Measurements from ENCODE around the gene CACNA2D2. TPM values are rescaled to one million over a fixed set of nuclear protein-coding genes. Genes with fewer than 3 reads are reported as not detected.

The CACNA2D2 gene
- polyA plus RNA-seq, 4 donors = 13.3 to 18.6 (median 16.3) TPM

DNA sequence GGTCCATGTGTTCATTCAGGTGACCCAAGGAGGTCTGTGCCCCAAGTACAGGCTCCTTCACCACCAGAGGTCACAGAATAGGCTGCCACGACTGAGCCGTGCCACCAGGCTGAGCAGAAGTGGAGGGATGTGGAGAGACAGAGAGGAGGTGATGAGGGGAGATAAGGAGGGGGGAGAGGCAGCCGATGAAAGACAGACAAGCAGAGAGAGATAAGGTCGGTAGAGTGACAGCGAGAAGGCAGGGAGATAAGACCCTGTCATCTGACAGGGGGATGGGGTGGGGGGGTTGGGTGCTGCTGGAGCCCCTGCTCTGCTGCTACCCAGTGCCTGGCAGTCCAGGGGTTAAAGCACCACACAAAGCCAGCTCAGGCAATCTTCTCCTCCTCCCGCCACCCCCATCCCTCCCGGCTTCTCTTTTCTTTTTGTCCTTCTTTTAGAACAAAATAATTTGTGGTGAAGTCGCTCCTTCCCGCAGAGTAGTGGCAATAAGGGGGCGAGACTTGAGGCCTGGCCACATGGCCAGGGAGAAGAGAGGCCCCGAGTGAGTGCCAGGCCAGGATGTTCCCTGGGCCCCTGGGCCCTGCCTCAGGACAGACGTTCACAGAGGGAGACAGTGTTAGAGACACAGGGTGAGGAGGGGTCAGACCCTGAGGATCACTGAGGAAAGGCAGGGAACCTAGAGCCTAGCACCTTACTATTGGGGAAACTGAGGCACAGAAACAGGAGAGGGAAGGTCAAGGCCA lies 67.9 kb downstream of the CACNA2D2 start:
- no peak for DNase-seq (ENCODE audit: low read depth in 4 of 4, low spot score in 2 of 4)

GRCh38 chr3:50433954-50434353 lies 69.5 kb downstream of the CACNA2D2 start:
- no peak for DNase-seq (ENCODE audit: low read depth in 4 of 4, low spot score in 2 of 4)

DNA sequence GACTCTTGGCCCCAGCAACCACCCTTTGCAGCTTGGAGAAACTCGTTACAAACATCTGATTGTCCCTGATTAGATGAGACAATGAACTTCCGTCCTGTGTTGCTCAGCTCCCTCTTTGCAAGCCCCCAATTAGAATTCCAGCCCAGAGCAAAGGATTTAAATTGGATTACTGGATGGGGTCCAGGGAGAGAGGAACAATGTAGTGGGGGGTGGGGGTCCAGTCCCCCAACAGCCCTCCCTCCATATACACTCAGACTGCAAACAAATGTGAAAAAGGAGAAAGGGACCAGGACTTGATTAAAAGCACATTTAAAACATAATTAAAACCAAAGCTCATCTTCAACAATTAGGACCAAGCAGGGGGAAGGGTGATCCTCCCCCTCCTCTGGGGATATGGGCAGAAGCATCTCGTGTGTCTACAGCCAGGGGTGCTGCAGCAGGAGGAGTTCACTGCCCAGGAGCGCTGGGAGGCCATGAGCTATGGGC lies 72.4 kb downstream of the CACNA2D2 start:
- no peak for DNase-seq (ENCODE audit: low read depth in 4 of 4, low spot score in 2 of 4)

- DNase-seq (ENCODE audit: low read depth in 4 of 4, low spot score in 2 of 4) = no peak
Observed at GRCh38 chr3:50430191-50430590, 73.2 kb downstream of the CACNA2D2 start.

- no peak for DNase-seq (ENCODE audit: low read depth in 4 of 4, low spot score in 2 of 4)
Observed at GRCh38 chr3:50428007-50428633, 75.3 kb downstream of the CACNA2D2 start.

DNA sequence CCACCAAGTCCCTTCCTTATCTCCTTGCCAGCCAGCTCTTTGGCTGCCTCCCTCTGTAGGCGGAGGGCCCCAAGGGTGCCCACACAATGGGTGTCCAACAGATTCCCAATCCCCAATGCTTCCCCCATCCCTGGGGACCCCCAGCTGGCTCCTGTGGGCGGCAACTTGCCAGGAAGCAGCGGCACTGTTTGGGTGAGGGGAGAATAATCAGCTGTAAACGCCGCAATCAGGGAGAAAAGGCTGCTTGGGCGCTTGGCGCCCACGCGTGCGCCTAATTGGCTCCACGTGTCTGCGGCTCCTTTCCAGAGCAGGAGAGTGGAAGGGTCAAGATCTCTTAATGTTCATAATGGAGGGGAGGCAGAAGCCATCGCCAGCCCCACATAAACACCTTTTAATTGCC lies 76.2 kb downstream of the CACNA2D2 start:
- no peak for DNase-seq (ENCODE audit: low read depth in 4 of 4, low spot score in 2 of 4)

DNA sequence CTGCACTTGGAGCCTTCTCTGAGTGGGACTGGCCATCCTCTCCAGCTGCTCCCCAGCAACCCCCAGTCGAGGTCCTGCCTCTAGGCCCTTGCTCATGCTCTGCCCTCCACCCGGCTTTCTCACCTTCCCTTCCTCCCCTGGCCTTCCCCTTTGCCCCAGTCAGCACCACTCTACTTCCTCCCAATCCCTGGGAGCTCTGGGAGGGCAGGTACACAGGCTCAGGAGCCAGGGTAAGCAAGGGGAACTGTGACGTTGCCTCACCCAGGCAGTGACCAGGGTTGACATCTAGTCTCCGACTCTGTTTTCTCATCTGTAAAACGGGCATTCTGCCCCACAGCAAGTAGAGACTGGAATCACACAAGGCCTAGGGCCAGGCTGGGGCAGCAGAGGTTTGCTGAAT lies 77.5 kb downstream of the CACNA2D2 start:
- DNase-seq (ENCODE audit: low read depth in 4 of 4, low spot score in 2 of 4) = no peak

DNA sequence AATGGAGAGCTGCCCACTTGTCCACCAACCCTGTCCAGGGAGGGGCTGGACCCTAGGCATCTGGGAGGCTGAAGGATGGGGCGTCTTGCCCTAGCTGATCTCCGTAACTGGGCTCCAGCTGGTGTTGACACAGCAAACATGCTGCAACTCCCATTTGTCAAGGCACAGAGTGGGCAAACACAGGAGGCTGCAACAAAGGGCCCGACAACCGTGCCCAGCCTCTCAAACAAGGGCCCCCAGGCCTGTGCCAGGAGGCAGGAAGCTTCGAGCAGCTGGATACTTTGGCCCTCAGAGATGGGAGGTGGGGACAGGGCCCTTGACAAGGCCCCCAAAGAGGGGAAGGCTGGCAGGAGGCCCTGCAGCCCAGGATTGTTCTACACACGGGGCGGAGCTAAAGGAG lies 79.9 kb downstream of the CACNA2D2 start:
- no peak for DNase-seq (ENCODE audit: low read depth in 4 of 4, low spot score in 2 of 4)

- DNase-seq (ENCODE audit: low read depth in 4 of 4, low spot score in 2 of 4) = no peak
Observed at GRCh38 chr3:50422153-50422552, 81.3 kb downstream of the CACNA2D2 start.

GRCh38 chr3:50419595-50420370 lies 83.7 kb downstream of the CACNA2D2 start:
- DNase-seq (ENCODE audit: low read depth in 4 of 4, low spot score in 2 of 4) = no peak

- no peak for DNase-seq (ENCODE audit: low read depth in 4 of 4, low spot score in 2 of 4)
Observed at GRCh38 chr3:50418850-50419249, 84.6 kb downstream of the CACNA2D2 start.

- no peak for DNase-seq (ENCODE audit: low read depth in 4 of 4, low spot score in 2 of 4)
Observed at GRCh38 chr3:50417637-50418033, 85.8 kb downstream of the CACNA2D2 start.

GRCh38 chr3:50416736-50417636 lies 86.4 kb downstream of the CACNA2D2 start:
- no peak for DNase-seq (ENCODE audit: low read depth in 4 of 4, low spot score in 2 of 4)

DNA sequence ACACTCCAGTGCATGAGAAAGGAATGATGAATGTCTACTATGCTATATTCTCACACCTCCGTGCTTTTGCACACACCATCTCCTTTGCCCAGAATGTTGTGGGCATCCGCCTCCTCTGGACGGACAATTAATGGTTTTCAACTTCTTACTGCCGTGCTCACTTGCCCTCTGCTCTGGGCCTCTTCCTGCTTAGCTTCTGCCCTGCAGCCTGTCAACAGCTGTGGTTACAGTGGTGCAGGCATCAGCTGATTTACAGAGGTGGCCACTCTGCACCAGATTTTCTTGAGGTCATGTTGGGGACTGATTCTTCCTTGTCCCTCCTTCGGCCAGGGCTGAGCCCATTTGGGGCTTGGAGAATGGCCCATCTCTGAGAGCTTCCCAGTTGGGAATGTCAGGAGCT lies 87.6 kb downstream of the CACNA2D2 start:
- DNase-seq (ENCODE audit: low read depth in 4 of 4, low spot score in 2 of 4) = no peak

DNA sequence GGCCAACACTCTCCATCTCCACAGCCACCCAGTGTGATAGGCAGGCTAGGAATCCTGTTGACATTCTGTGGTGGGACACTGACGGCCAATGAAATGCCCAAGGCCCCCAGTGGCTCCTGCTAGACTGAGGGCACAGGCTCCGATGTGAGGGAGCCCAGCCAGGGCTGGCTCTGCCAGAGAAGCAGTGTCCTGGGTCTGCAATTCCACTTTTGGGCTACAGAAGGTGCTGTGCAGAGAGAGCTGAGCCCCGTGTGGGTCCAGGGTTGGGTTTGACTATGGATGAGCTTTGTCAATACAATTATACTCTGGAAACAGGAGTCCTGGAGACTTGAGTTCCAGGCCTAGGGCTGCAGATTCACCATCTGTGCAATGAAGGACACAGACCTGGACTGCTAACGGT lies 88.4 kb downstream of the CACNA2D2 start:
- no peak for DNase-seq (ENCODE audit: low read depth in 4 of 4, low spot score in 2 of 4)

DNA sequence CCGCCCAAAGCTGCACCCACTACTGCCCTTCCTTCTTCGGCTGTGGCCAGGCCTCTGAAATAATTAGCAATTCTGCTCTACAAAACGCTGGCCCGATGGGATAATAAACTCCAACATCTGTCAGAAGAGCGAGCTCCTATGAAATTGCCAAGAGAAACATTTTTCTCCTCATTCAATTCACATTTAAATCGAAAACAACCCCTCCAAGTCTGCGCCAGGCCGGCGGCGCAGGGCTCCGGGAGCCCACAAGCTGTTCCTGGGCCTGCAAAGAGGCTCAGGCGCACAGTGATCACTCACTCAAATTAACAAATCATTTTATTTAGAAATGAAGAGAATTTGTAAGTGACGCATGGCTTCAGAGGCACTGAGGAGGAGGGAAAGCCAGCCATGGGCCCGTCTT lies 88.8 kb downstream of the CACNA2D2 start:
- DNase-seq (ENCODE audit: low read depth in 4 of 4, low spot score in 2 of 4) = no peak

DNA sequence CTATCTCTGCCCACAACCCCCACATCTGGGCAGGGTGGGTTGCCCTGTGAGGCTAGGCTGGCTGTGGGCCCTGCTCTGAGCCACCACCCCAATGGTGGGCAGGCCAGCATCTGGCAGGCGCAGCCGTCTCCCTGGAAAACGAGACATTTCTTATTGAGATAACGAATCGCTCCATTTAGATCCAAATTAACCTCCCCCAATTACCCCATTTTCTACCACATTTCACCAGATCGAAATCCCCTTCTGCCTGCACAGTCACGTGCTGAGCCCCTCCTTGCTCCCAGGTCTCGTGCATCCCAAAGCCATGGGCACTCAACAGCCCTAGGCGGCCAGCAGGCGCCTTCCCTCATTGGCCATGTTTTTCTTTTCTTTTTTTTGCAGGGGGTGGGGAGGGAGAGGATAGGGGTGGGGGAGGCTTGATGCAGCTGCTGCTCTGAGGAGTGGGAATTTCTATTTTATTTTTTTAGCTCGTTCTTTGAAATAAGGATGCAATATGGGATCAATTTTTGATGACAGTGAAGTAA lies 91.1 kb downstream of the CACNA2D2 start:
- no peak for DNase-seq (ENCODE audit: low read depth in 4 of 4, low spot score in 2 of 4)

DNA sequence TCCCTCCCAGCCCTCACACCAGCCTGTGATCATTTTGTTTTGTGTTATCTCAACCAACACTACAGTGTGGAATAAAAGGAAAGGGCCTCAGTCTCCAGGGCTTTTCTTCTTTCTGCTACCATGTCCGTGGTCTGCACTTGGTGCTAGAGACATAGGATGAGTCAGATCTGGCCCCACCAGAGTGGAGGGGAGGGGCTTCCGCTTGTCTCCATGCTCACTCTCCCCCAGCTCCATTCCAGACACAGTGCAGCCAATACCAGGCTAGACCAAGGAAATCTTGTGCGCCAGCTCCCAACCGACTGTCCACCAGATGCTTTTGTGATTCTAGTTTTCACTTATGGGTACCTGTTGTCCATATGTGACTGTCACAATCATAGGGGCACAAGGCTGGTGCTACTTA lies 92.2 kb downstream of the CACNA2D2 start:
- no peak for DNase-seq (ENCODE audit: low read depth in 4 of 4, low spot score in 2 of 4)

DNA sequence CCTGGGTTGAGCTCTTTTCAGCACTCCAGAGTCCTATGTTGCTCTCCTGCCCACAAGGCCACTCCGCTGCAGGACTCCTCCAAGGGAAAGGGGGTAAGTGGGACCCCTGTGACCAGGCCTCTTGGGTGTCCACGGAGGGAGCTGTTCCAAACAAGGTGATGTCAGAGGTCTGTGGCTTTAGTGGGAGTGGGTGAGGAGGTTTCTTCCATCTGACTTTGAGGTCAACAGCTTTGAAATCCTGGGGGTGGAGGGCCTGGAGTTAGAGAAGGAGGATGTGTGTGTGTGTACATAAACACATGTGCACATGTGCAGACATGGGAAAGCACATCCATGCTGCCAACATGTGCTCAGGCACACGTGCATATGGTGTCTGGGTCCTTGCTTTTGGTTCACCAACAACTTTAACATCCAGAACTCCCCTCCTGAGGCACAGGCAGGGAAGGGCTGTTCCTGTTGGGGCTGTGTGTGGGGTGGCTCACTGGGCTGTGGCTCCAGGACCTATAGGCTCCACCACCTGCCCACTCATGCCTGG lies 92.8 kb downstream of the CACNA2D2 start:
- no peak for DNase-seq (ENCODE audit: low read depth in 4 of 4, low spot score in 2 of 4)

DNA sequence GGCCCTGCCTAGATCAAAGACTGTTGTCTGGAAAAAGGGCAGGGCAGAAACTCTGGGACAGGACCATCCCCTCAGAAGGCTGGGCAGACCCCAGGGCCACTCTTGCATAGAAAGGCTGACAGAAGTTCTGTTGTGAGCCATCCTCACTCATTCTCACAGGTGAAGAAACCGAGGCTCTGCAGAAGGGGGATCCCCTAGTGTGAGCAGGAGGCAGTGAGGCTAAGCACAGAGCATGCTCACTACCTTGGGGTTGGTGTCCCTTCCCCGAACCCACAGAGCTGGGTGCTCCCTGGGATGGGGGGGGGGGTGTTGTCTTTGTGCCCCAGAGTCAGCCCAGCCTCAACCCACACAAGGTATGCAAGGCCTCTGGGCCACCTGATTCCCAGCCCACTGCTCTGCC lies 93.2 kb downstream of the CACNA2D2 start:
- DNase-seq (ENCODE audit: low read depth in 4 of 4, low spot score in 2 of 4) = no peak
